Measurements from ENCODE around the gene RORB.

RORB gene

GRCh38 chr9:74554751-74555419 lies 57.8 kb downstream of the RORB start:
- H3K4me3 ChIP-seq (ENCODE audit: low read depth in 1 of 2, low read length in 1 of 2) = no peak overlapping the region
- no peaks in the 10 kb centered on the region for H3K27me3 ChIP-seq
- H3K36me3 ChIP-seq = no peaks in the 10 kb centered on the region
- H3K4me1 ChIP-seq (ENCODE audit: control insufficient read depth in 1 of 2, insufficient read depth in 1 of 2, low read depth in 1 of 2, low read length in 1 of 2) = no peaks in the 10 kb centered on the region
- H3K9me3 ChIP-seq = no peaks in the 10 kb centered on the region
- TF ChIP-seq CTCF (IDR thresholded peaks at IDR 0.05) = no peak
- no peak overlapping the region for H3K27ac ChIP-seq

- TF ChIP-seq CTCF (IDR thresholded peaks at IDR 0.05) = no peak
- H3K9me3 ChIP-seq = no peaks in the 10 kb centered on the region
- no peaks in the 10 kb centered on the region for H3K36me3 ChIP-seq
- H3K27ac ChIP-seq = no peak overlapping the region
- no peaks in the 10 kb centered on the region for H3K27me3 ChIP-seq
- no peak overlapping the region for H3K4me3 ChIP-seq (ENCODE audit: low read depth in 1 of 2, low read length in 1 of 2)
- no peaks in the 10 kb centered on the region for H3K4me1 ChIP-seq (ENCODE audit: control insufficient read depth in 1 of 2, insufficient read depth in 1 of 2, low read depth in 1 of 2, low read length in 1 of 2)
Measured at GRCh38 chr9:74555565-74555964, 58.4 kb downstream of the RORB start.

DNA sequence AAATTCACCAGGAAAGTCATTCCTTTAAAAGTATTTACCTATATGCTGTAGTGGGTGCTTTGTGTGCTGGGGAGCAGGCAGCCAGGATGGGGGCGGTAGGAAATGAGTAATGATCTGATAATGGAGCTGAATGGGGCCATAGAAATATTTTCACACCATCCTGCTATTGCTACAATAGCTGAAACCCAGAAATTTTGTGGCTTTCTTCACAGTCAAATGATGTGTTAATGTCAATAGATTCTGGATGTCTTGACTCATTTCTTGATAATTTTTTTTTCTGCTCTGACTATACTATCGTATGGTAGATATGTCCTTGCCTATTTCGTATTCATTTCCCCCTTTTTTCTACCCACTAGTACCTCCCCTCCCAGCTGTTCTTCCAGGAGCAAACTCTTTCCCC lies 59.5 kb downstream of the RORB start:
- H3K9me3 ChIP-seq = no peaks in the 10 kb centered on the region
- H3K27me3 ChIP-seq = no peaks in the 10 kb centered on the region
- no peak overlapping the region for H3K27ac ChIP-seq
- H3K36me3 ChIP-seq = no peaks in the 10 kb centered on the region
- H3K4me1 ChIP-seq (ENCODE audit: control insufficient read depth in 1 of 2, insufficient read depth in 1 of 2, low read depth in 1 of 2, low read length in 1 of 2) = no peaks in the 10 kb centered on the region
- no peak for TF ChIP-seq CTCF (IDR thresholded peaks at IDR 0.05)
- H3K4me3 ChIP-seq (ENCODE audit: low read depth in 1 of 2, low read length in 1 of 2) = no peak overlapping the region

- no peaks in the 10 kb centered on the region for H3K4me1 ChIP-seq (ENCODE audit: control insufficient read depth in 1 of 2, insufficient read depth in 1 of 2, low read depth in 1 of 2, low read length in 1 of 2)
- H3K27ac ChIP-seq = no peak overlapping the region
- H3K9me3 ChIP-seq = no peaks in the 10 kb centered on the region
- H3K4me3 ChIP-seq (ENCODE audit: low read depth in 1 of 2, low read length in 1 of 2) = no peak overlapping the region
- no peaks in the 10 kb centered on the region for H3K36me3 ChIP-seq
- no peak for TF ChIP-seq CTCF (IDR thresholded peaks at IDR 0.05)
- H3K27me3 ChIP-seq = no peaks in the 10 kb centered on the region
Measured at GRCh38 chr9:74557571-74557970, 60.4 kb downstream of the RORB start.

DNA sequence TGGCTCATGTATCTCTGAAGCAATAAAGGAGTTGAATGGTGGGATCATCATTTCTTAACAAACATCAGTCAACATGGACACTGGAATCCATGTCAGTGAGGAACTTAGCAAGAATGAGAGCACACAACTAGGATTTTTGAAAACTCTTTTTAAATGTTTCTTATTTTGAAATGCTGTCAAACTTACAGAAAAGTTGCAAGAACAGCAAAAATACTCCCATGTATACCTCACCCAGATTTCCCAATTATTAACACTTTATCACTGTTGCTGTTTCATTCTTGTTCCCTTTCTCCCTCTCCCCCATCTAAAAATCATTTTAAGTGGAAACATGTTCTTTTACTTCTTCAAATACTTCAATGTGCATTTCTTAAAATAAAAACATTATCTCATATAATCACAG lies 65.5 kb downstream of the RORB start:
- no peaks in the 10 kb centered on the region for H3K9me3 ChIP-seq
- TF ChIP-seq CTCF (IDR thresholded peaks at IDR 0.05) = no peak
- H3K4me3 ChIP-seq (ENCODE audit: low read depth in 1 of 2, low read length in 1 of 2) = no peak overlapping the region
- H3K27me3 ChIP-seq = no peaks in the 10 kb centered on the region
- H3K4me1 ChIP-seq (ENCODE audit: control insufficient read depth in 1 of 2, insufficient read depth in 1 of 2, low read depth in 1 of 2, low read length in 1 of 2) = no peaks in the 10 kb centered on the region
- H3K27ac ChIP-seq = no peak overlapping the region
- no peaks in the 10 kb centered on the region for H3K36me3 ChIP-seq

Measured in neutrophil (primary cell).